H9 (cell line): Measurements from ENCODE around the gene HTRA1. TPM values are rescaled to one million over a fixed set of nuclear protein-coding genes. Genes with fewer than 3 reads are reported as not detected.

Experiments used
- DNase-seq: peaks from one replicate; pipeline ENCODE4 v3.0.0-alpha.2; 2017
- H2AFZ ChIP-seq: one replicate; pipeline ENCODE4 v1.6.1; 2013; ENCODE audit warnings: mild to moderate bottlenecking, low read length, control low read depth, moderate library complexity
- H2AK5ac ChIP-seq: 2 replicates; pipeline ENCODE4 v1.6.1; 2013; ENCODE audit warnings: low read length, control low read depth, mixed read lengths; ENCODE audit not compliant: insufficient read length
- H2BK120ac ChIP-seq: one replicate; pipeline ENCODE4 v1.6.1; 2013; ENCODE audit warnings: low read depth, mild to moderate bottlenecking, low read length, control low read depth, inconsistent platforms; ENCODE audit not compliant: poor library complexity, severe bottlenecking
- H2BK12ac ChIP-seq: 2 replicates; pipeline ENCODE4 v1.6.1; 2013; ENCODE audit warnings: low read length, control low read depth, mixed read lengths, low read depth; ENCODE audit not compliant: insufficient read length
- H2BK15ac ChIP-seq: 2 replicates; pipeline ENCODE4 v1.6.1; 2013; ENCODE audit warnings: low read depth, low read length, control low read depth
- H2BK20ac ChIP-seq: one replicate; pipeline ENCODE4 v1.6.1; 2013; ENCODE audit warnings: low read depth, mild to moderate bottlenecking, low read length, control low read depth, inconsistent platforms; ENCODE audit not compliant: poor library complexity, severe bottlenecking
- H2BK5ac ChIP-seq: 2 replicates; pipeline ENCODE4 v1.6.1; 2013; ENCODE audit warnings: low read length, control low read depth, mixed read lengths; ENCODE audit not compliant: insufficient read length
- H3K14ac ChIP-seq: 2 replicates; pipeline ENCODE4 v1.6.1; 2013; ENCODE audit warnings: low read length, control low read depth; ENCODE audit not compliant: insufficient read depth
- H3K18ac ChIP-seq: 2 replicates; pipeline ENCODE4 v1.6.1; 2013; ENCODE audit warnings: low read depth, mild to moderate bottlenecking, mixed read lengths, low read length, control low read depth; ENCODE audit not compliant: insufficient read length
- H3K23ac ChIP-seq: 2 replicates; pipeline ENCODE4 v1.6.1; 2013; ENCODE audit warnings: low read length, control low read depth, mixed read lengths, low read depth; ENCODE audit not compliant: insufficient read length
- H3K23me2 ChIP-seq: 2 replicates; pipeline ENCODE4 v1.6.1; 2013; ENCODE audit warnings: low read depth, mild to moderate bottlenecking, mixed read lengths, low read length, control low read depth; ENCODE audit not compliant: insufficient read length, poor library complexity, severe bottlenecking
- H3K27ac ChIP-seq: 2 replicates; pipeline ENCODE4 v1.5.1; 2013; ENCODE audit warnings: low read length, control low read depth, mixed read lengths, low read depth; ENCODE audit not compliant: insufficient read length
- H3K27me3 ChIP-seq: 2 replicates; pipeline ENCODE4 v1.6.1; 2013; ENCODE audit warnings: low read length, control low read depth, inconsistent platforms; ENCODE audit not compliant: insufficient read depth
- H3K4ac ChIP-seq: 2 replicates; pipeline ENCODE4 v1.6.1; 2013; ENCODE audit warnings: low read depth, mild to moderate bottlenecking, control low read depth, inconsistent platforms, low read length, moderate library complexity
- H3K4me1 ChIP-seq: 2 replicates; pipeline ENCODE4 v1.6.1; 2013; ENCODE audit warnings: low read length, control low read depth, inconsistent platforms; ENCODE audit not compliant: insufficient read depth
- H3K4me2 ChIP-seq: 2 replicates; pipeline ENCODE4 v1.6.1; 2013; ENCODE audit warnings: low read length, control low read depth, mixed read lengths; ENCODE audit not compliant: insufficient read length, insufficient read depth
- H3K56ac ChIP-seq: 2 replicates; pipeline ENCODE4 v1.6.1; 2013; ENCODE audit warnings: low read depth, mild to moderate bottlenecking, mixed read lengths, low read length, control low read depth; ENCODE audit not compliant: insufficient read length
- H3K79me1 ChIP-seq: 2 replicates; pipeline ENCODE4 v1.6.1; 2013; ENCODE audit warnings: low read depth, mild to moderate bottlenecking, moderate library complexity, low read length, control low read depth, inconsistent platforms; ENCODE audit not compliant: insufficient read depth, poor library complexity, severe bottlenecking
- H3K79me2 ChIP-seq: 2 replicates; pipeline ENCODE4 v1.6.1; 2013; ENCODE audit warnings: low read length, control low read depth, inconsistent platforms; ENCODE audit not compliant: insufficient read depth
- H3K9ac ChIP-seq: 2 replicates; pipeline ENCODE4 v1.6.1; 2013; ENCODE audit warnings: low read length, control low read depth, mixed read lengths; ENCODE audit not compliant: insufficient read length; ENCODE audit errors: extremely low read depth
- H3K9me3 ChIP-seq: one replicate; pipeline ENCODE4 v1.6.1; 2013; ENCODE audit warnings: low read depth, low read length, inconsistent platforms; ENCODE audit not compliant: control insufficient read depth
- H3T11ph ChIP-seq: one replicate; pipeline ENCODE4 v1.6.1; 2013; ENCODE audit warnings: mild to moderate bottlenecking, low read length, control low read depth, inconsistent platforms
- H4K20me1 ChIP-seq: one replicate; pipeline ENCODE4 v1.6.1; 2013; ENCODE audit not compliant: control insufficient read depth, insufficient read length, insufficient read depth
- H4K5ac ChIP-seq: 2 replicates; pipeline ENCODE4 v1.6.1; 2013; ENCODE audit warnings: low read depth, mild to moderate bottlenecking, mixed read lengths, low read length, control low read depth; ENCODE audit not compliant: insufficient read length
- H4K8ac ChIP-seq: replicated peaks from 2 replicates; pipeline ENCODE4 v1.6.1; 2013; ENCODE audit warnings: low read length, control low read depth, mixed read lengths, low read depth; ENCODE audit not compliant: insufficient read length
- H4K91ac ChIP-seq: 2 replicates; pipeline ENCODE4 v1.6.1; 2013; ENCODE audit warnings: low read depth, mild to moderate bottlenecking, moderate library complexity, mixed read lengths, low read length, control low read depth; ENCODE audit not compliant: insufficient read length
- H3K27ac Mint-ChIP-seq, 3 experiments: 2 replicates in 2 of 3; 3 replicates in 1 of 3; pipeline ENCODE4 v1.8.0; 2020 to 2021; ENCODE audit warnings: mixed read lengths in 3 of 3, mild to moderate bottlenecking in 1 of 3, moderate library complexity in 1 of 3
- H3K27me3 Mint-ChIP-seq: 2 replicates; pipeline ENCODE4 v1.8.0; 2021; ENCODE audit warnings: low read depth, mild to moderate bottlenecking, moderate library complexity, mixed read lengths
- H3K36me3 Mint-ChIP-seq, 3 experiments: 2 replicates in 2 of 3; 3 replicates in 1 of 3; pipeline ENCODE4 v1.8.0; 2020 to 2021; ENCODE audit warnings: low read depth in 3 of 3, mixed read lengths in 3 of 3; ENCODE audit not compliant: insufficient read depth in 1 of 3
- H3K4me1 Mint-ChIP-seq, 2 experiments: 2 replicates each; pipeline ENCODE4 v1.8.0; 2020; ENCODE audit warnings: mixed read lengths in 2 of 2
- H3K4me3 Mint-ChIP-seq, 2 experiments: 2 replicates in 1 of 2; 3 replicates in 1 of 2; pipeline ENCODE4 v1.8.0; 2020 to 2021; ENCODE audit warnings: mild to moderate bottlenecking in 2 of 2, mixed read lengths in 2 of 2, moderate library complexity in 1 of 2
- H3K9me3 Mint-ChIP-seq, 2 experiments: 2 replicates in 1 of 2; 3 replicates in 1 of 2; pipeline ENCODE4 v1.8.0; 2020; ENCODE audit warnings: mild to moderate bottlenecking in 2 of 2, mixed read lengths in 2 of 2, moderate library complexity in 1 of 2
- WGBS: extraction: QIAGEN DNeasy Blood & Tissue Kit; methylation state at CpG from one replicate; pipeline ENCODE4 v1.1.7; 2013; ENCODE audit warnings: missing lambda C conversion rate, low lambda C conversion rate, mixed read lengths; ENCODE audit not compliant: insufficient read length; ENCODE audit errors: extremely low coverage; 5-methylcytosine and 5-hydroxymethylcytosine counted together
- total RNA-seq: library from RNA; stranded (reverse); gene quantifications from 2 replicates; pipeline ENCODE4 v1.2.1, GENCODE V29; 2021
- TF ChIP-seq, protein P1 (sequence below): fragments of 200-600 bp; sonication (generic); conservative IDR thresholded peaks from 3 replicates; pipeline ENCODE4 v1.8.0; 2021; ENCODE audit warnings: antibody characterized with exemption, mild to moderate bottlenecking

HTRA1 gene
- total RNA-seq, 1 experiment from 2014 or later, result 11.1 TPM

GRCh38 chr10:122422266-122422989, 38.9 kb upstream of the HTRA1 start:
- Mint-ChIP-seq H3K4me3 (no peak overlapping the region), H3K4me1 (peaks cover 8 to 16% of the 10 kb centered on the region in 2 experiments; a peak in 3 of 4 replicates), H3K27me3 (no peaks in the 10 kb centered on the region), H3K9me3 (no peaks in the 10 kb centered on the region), H3K36me3 (peaks cover 2 to 35% (median 10%) of the 10 kb centered on the region in 3 experiments; a peak in 6 of 7 replicates), H3K27ac (no peak overlapping the region)
- Histone ChIP-seq H3K27me3 (no peaks in the 10 kb centered on the region), H4K91ac (no peak overlapping the region), H3K4me2 (no peak overlapping the region), H2BK12ac (no peak overlapping the region), H3K79me1 (no peaks in the 10 kb centered on the region), H4K8ac (no peak overlapping the region), H2BK15ac (no peak overlapping the region), H2BK5ac (no peak overlapping the region), H2BK20ac (no peak overlapping the region), H2AK5ac (no peak overlapping the region), H2BK120ac (no peak overlapping the region), H3K14ac (no peak overlapping the region), H3K18ac (no peak overlapping the region), H3K23me2 (no peaks in the 10 kb centered on the region), H4K5ac (no peak overlapping the region), H3K4ac (no peak overlapping the region), H3K56ac (no peak overlapping the region), H2AFZ (no peak overlapping the region), H3K27ac (no peak overlapping the region), H3K4me1 (peaks cover 2% of the 10 kb centered on the region; the same call in 1 of the 2 replicates), H3T11ph (no peak overlapping the region), H3K9ac (no peak overlapping the region), H4K20me1 (no peaks in the 10 kb centered on the region), H3K23ac (no peak overlapping the region), H3K79me2 (no peaks in the 10 kb centered on the region), H3K9me3 (no peaks in the 10 kb centered on the region)
- TF ChIP-seq, protein P1, sequence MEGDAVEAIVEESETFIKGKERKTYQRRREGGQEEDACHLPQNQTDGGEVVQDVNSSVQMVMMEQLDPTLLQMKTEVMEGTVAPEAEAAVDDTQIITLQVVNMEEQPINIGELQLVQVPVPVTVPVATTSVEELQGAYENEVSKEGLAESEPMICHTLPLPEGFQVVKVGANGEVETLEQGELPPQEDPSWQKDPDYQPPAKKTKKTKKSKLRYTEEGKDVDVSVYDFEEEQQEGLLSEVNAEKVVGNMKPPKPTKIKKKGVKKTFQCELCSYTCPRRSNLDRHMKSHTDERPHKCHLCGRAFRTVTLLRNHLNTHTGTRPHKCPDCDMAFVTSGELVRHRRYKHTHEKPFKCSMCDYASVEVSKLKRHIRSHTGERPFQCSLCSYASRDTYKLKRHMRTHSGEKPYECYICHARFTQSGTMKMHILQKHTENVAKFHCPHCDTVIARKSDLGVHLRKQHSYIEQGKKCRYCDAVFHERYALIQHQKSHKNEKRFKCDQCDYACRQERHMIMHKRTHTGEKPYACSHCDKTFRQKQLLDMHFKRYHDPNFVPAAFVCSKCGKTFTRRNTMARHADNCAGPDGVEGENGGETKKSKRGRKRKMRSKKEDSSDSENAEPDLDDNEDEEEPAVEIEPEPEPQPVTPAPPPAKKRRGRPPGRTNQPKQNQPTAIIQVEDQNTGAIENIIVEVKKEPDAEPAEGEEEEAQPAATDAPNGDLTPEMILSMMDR, result no peak
- WGBS, result no CpG with 5 or more reads among the region's 5 CpGs
- no peak for DNase-seq
